ENCODE results near the gene FBXL17.

GRCh38 chr5:107916731-107917725 lies 464.9 kb downstream of the FBXL17 start:
- TF ChIP-seq NONO (IDR thresholded peaks at IDR 0.05; ENCODE audit: low read depth in 2 of 2, low read length in 1 of 2) (no peak), SNRNP70 (optimal IDR thresholded peaks at IDR 0.05; ENCODE audit: low read depth, low read length) (no peak), KLF10 (CRISPR knock-in tag; IDR thresholded peaks at IDR 0.05) (no peak), ZNF239 (CRISPR knock-in tag; IDR thresholded peaks at IDR 0.05) (no peak), ZNF407 (IDR thresholded peaks at IDR 0.05; ENCODE audit: low read depth) (no peak), BCLAF1 (IDR thresholded peaks at IDR 0.05; ENCODE audit: borderline replicate concordance in 1 of 2, control insufficient read depth in 1 of 2, low read depth in 2 of 2, low read length in 1 of 2) (no peak), REST (IDR thresholded peaks at IDR 0.05; ENCODE audit: borderline replicate concordance) (no peak), REST (CRISPR knock-in tag; IDR thresholded peaks at IDR 0.05; ENCODE audit: low read depth) (no peak)

Measured in K562 (cell line).